ENCODE results near the gene SULF2. TPM values are rescaled to one million over a fixed set of nuclear protein-coding genes. Genes with fewer than 3 reads are reported as not detected.

Gene SULF2
- total and polyA plus RNA-seq, 8 donors, result 11.3 to 42.0 (median 15.8) TPM

- DNase-seq, result no peak
- Histone ChIP-seq H3K4me3 (no peak overlapping the region), H3K27me3 (no peaks in the 10 kb centered on the region), H3K4me1 (no peaks in the 10 kb centered on the region), H3K36me3 (peaks cover 0 to 99% of the 10 kb centered on the region in 2 donors), H3K9me3 (no peaks in the 10 kb centered on the region), H3K27ac (no peak overlapping the region)
- TF ChIP-seq, protein P1, sequence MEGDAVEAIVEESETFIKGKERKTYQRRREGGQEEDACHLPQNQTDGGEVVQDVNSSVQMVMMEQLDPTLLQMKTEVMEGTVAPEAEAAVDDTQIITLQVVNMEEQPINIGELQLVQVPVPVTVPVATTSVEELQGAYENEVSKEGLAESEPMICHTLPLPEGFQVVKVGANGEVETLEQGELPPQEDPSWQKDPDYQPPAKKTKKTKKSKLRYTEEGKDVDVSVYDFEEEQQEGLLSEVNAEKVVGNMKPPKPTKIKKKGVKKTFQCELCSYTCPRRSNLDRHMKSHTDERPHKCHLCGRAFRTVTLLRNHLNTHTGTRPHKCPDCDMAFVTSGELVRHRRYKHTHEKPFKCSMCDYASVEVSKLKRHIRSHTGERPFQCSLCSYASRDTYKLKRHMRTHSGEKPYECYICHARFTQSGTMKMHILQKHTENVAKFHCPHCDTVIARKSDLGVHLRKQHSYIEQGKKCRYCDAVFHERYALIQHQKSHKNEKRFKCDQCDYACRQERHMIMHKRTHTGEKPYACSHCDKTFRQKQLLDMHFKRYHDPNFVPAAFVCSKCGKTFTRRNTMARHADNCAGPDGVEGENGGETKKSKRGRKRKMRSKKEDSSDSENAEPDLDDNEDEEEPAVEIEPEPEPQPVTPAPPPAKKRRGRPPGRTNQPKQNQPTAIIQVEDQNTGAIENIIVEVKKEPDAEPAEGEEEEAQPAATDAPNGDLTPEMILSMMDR (IDR thresholded peaks at IDR 0.05), result no peak
- intact Hi-C loops (cut with DNase I), result loop anchor here in 1 of 2 donors (10.0 kb wide), 1 partner anchor 220 kb away; no protein-coding TSS in a partner anchor
- no peak for ATAC-seq
Measured at GRCh38 chr20:47635256-47635655, 150.0 kb downstream of the SULF2 start.

DNA sequence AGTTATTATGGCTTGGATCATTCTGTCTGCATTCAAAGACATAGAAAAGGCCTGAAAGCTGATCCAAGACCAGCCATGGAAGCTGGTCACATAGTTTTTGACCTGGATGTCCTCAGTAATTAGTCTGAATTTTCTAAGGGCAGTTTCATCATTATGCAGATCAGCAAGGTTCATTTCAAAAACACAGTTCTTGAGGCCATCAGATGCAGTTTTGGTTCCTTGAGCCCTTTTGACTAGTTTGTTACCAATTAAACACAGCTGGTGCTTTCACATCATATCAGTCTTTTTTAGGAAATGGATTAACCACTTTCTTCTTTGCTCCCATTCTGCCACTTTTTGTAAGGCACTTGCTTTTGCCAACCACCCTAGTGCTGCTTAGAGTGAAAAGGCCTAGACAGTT lies 154.2 kb downstream of the SULF2 start:
- Histone ChIP-seq H3K27ac (no peak overlapping the region), H3K36me3 (peaks cover 0 to 98% of the 10 kb centered on the region in 2 donors), H3K27me3 (no peaks in the 10 kb centered on the region), H3K9me3 (no peaks in the 10 kb centered on the region), H3K4me3 (no peak overlapping the region), H3K4me1 (no peaks in the 10 kb centered on the region)
- DNase-seq, result no peak
- intact Hi-C loops (cut with DNase I), result loop anchor here in 1 of 2 donors (10.0 kb wide), 1 partner anchor 216 kb away; no protein-coding TSS in a partner anchor
- TF ChIP-seq, protein P1 (IDR thresholded peaks at IDR 0.05), result no peak
- ATAC-seq, result no peak

DNA sequence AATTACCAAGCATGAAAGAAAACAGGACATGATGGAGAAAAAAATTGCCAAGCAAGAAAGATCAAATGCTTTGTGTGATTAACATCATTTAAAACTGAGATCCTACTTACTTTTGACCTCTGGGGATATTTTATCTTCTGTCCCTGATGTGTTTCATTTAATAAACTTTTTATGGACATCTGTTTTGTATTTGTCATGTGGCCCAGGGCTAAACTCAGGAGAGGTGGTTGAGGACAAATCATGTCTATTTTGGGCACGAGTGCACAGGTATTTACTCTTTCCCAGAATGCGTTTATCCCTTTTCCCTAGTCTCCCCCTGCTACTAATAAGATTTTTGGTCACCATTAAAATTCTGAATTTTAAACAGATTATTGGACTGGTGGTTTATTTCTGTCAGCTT lies 155.4 kb downstream of the SULF2 start:
- DNase-seq (no peak), ATAC-seq (no peak)
- intact Hi-C loops (cut with DNase I), result loop anchor here in 1 of 2 donors (10.0 kb wide), 1 partner anchor 215 kb away; no protein-coding TSS in a partner anchor
- peaks cover 0 to 95% of the 10 kb centered on the region in 2 donors for H3K36me3 ChIP-seq
- H3K9me3 ChIP-seq, result no peaks in the 10 kb centered on the region
- no peaks in the 10 kb centered on the region for H3K27me3 ChIP-seq
- H3K4me3 ChIP-seq, result no peak overlapping the region
- no peak overlapping the region for H3K27ac ChIP-seq
- H3K4me1 ChIP-seq, result no peaks in the 10 kb centered on the region
- TF ChIP-seq, protein P1 (IDR thresholded peaks at IDR 0.05), result no peak

GRCh38 chr20:47627540-47627939 lies 157.7 kb downstream of the SULF2 start:
- Histone ChIP-seq H3K4me1 (no peaks in the 10 kb centered on the region), H3K27me3 (no peaks in the 10 kb centered on the region), H3K27ac (no peak overlapping the region), H3K4me3 (no peak overlapping the region), H3K36me3 (peaks cover 0 to 95% of the 10 kb centered on the region in 2 donors), H3K9me3 (no peaks in the 10 kb centered on the region)
- no peak for DNase-seq
- intact Hi-C loops (cut with DNase I), result no loop called here
- ATAC-seq, result no peak
- TF ChIP-seq, protein P1 (IDR thresholded peaks at IDR 0.05), result no peak

- no peak for ATAC-seq
- Histone ChIP-seq H3K4me1 (peaks cover 0 to 8% of the 10 kb centered on the region in 2 donors), H3K27ac (no peak overlapping the region), H3K9me3 (no peaks in the 10 kb centered on the region), H3K27me3 (no peaks in the 10 kb centered on the region), H3K36me3 (peaks cover 0 to 58% of the 10 kb centered on the region in 2 donors), H3K4me3 (no peak overlapping the region)
- no peak for DNase-seq
- intact Hi-C loops (cut with DNase I), result no loop called here
- TF ChIP-seq, protein P1 (IDR thresholded peaks at IDR 0.05), result no peak
Measured at GRCh38 chr20:47623206-47623605, 162.1 kb downstream of the SULF2 start.

All from left lung (tissue), 10 donors.